Stimulated activated CD4-positive, alpha-beta T cell treated with anti-CD3 and anti-CD28 coated beads, TNF-alpha, amount 100 ng/mL, for 1 hour (primary cell): ENCODE results near the gene ANXA2.

Source experiments
- DNase-seq, 3 donors: peaks; one replicate each; pipeline ENCODE4 v3.0.0-alpha.2; 2020; ENCODE audit warnings: low read depth in 3 of 3, low spot score in 1 of 3

Gene ANXA2

GRCh38 chr15:60313906-60314305 is 83.9 kb downstream of the ANXA2 start:
- no peak for DNase-seq

GRCh38 chr15:60307034-60307433 is 90.8 kb downstream of the ANXA2 start:
- DNase-seq = no peak

GRCh38 chr15:60301024-60301423 is 96.8 kb downstream of the ANXA2 start:
- no peak for DNase-seq

- no peak for DNase-seq
Observed at GRCh38 chr15:60299452-60300047, 98.2 kb downstream of the ANXA2 start.
